ENCODE results near the gene RXRA. TPM values are rescaled to one million over a fixed set of nuclear protein-coding genes. Genes with fewer than 3 reads are reported as not detected.

Gene RXRA
- total RNA-seq, 1 donor: 26.4 TPM

DNA sequence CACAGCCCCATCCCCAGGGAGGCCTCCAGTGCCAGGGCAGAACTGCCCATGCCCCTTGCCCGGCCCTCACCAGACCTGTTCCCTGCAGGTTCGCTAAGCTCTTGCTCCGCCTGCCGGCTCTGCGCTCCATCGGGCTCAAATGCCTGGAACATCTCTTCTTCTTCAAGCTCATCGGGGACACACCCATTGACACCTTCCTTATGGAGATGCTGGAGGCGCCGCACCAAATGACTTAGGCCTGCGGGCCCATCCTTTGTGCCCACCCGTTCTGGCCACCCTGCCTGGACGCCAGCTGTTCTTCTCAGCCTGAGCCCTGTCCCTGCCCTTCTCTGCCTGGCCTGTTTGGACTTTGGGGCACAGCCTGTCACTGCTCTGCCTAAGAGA lies 110.1 kb downstream of the RXRA start:
- no peak for DNase-seq (ENCODE audit: insufficient read length, low spot score, missing footprints)
- no peak overlapping the region for H2AFZ ChIP-seq (ENCODE audit: low read length)
- H3K9me3 ChIP-seq (ENCODE audit: low read depth, low read length): no peaks in the 10 kb centered on the region
- H3K4me2 ChIP-seq (ENCODE audit: insufficient read depth, low read length): no peak overlapping the region
- peaks cover 22% of the 10 kb centered on the region for H3K36me3 ChIP-seq (ENCODE audit: insufficient read depth, low read length)
- H4K20me1 ChIP-seq (ENCODE audit: insufficient read depth, low read length): peaks cover 24% of the 10 kb centered on the region
- H3K27ac ChIP-seq (ENCODE audit: low read depth, low read length): no peak overlapping the region
- no peaks in the 10 kb centered on the region for H3K27me3 ChIP-seq (ENCODE audit: insufficient read depth, low read length)
- H3K4me3 ChIP-seq (ENCODE audit: insufficient read depth, low read length): no peak overlapping the region
- H3K79me2 ChIP-seq (ENCODE audit: insufficient read depth, low read length): no peaks in the 10 kb centered on the region
- TF ChIP-seq, protein P1, sequence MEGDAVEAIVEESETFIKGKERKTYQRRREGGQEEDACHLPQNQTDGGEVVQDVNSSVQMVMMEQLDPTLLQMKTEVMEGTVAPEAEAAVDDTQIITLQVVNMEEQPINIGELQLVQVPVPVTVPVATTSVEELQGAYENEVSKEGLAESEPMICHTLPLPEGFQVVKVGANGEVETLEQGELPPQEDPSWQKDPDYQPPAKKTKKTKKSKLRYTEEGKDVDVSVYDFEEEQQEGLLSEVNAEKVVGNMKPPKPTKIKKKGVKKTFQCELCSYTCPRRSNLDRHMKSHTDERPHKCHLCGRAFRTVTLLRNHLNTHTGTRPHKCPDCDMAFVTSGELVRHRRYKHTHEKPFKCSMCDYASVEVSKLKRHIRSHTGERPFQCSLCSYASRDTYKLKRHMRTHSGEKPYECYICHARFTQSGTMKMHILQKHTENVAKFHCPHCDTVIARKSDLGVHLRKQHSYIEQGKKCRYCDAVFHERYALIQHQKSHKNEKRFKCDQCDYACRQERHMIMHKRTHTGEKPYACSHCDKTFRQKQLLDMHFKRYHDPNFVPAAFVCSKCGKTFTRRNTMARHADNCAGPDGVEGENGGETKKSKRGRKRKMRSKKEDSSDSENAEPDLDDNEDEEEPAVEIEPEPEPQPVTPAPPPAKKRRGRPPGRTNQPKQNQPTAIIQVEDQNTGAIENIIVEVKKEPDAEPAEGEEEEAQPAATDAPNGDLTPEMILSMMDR (IDR thresholded peaks at IDR 0.05; ENCODE audit: extremely low read depth, low read depth, low read length): no peak
- H3K4me1 ChIP-seq (ENCODE audit: insufficient read depth, low read length): peaks cover 7% of the 10 kb centered on the region

GRCh38 chr9:134436911-134437310 lies 110.7 kb downstream of the RXRA start:
- Histone ChIP-seq H3K36me3 (ENCODE audit: insufficient read depth, low read length) (peaks cover 22% of the 10 kb centered on the region), H2AFZ (ENCODE audit: low read length) (no peak overlapping the region), H3K4me1 (ENCODE audit: insufficient read depth, low read length) (peaks cover 8% of the 10 kb centered on the region), H3K4me2 (ENCODE audit: insufficient read depth, low read length) (no peak overlapping the region), H4K20me1 (ENCODE audit: insufficient read depth, low read length) (peaks cover 25% of the 10 kb centered on the region), H3K79me2 (ENCODE audit: insufficient read depth, low read length) (no peaks in the 10 kb centered on the region), H3K4me3 (ENCODE audit: insufficient read depth, low read length) (no peak overlapping the region), H3K27me3 (ENCODE audit: insufficient read depth, low read length) (no peaks in the 10 kb centered on the region), H3K27ac (ENCODE audit: low read depth, low read length) (no peak overlapping the region), H3K9me3 (ENCODE audit: low read depth, low read length) (no peaks in the 10 kb centered on the region)
- no peak for DNase-seq (ENCODE audit: insufficient read length, low spot score, missing footprints)
- TF ChIP-seq, protein P1 (IDR thresholded peaks at IDR 0.05; ENCODE audit: extremely low read depth, low read depth, low read length): no peak

GRCh38 chr9:134437403-134438194 lies 111.3 kb downstream of the RXRA start:
- no peak overlapping the region for H3K4me3 ChIP-seq (ENCODE audit: insufficient read depth, low read length)
- H3K79me2 ChIP-seq (ENCODE audit: insufficient read depth, low read length): no peaks in the 10 kb centered on the region
- peaks cover 25% of the 10 kb centered on the region for H4K20me1 ChIP-seq (ENCODE audit: insufficient read depth, low read length)
- H3K36me3 ChIP-seq (ENCODE audit: insufficient read depth, low read length): peaks cover 22% of the 10 kb centered on the region
- TF ChIP-seq, protein P1 (IDR thresholded peaks at IDR 0.05; ENCODE audit: extremely low read depth, low read depth, low read length): no peak
- no peaks in the 10 kb centered on the region for H3K9me3 ChIP-seq (ENCODE audit: low read depth, low read length)
- no peak overlapping the region for H3K27ac ChIP-seq (ENCODE audit: low read depth, low read length)
- no peak overlapping the region for H3K4me2 ChIP-seq (ENCODE audit: insufficient read depth, low read length)
- no peaks in the 10 kb centered on the region for H3K27me3 ChIP-seq (ENCODE audit: insufficient read depth, low read length)
- H2AFZ ChIP-seq (ENCODE audit: low read length): no peak overlapping the region
- H3K4me1 ChIP-seq (ENCODE audit: insufficient read depth, low read length): peaks cover 13% of the 10 kb centered on the region
- DNase-seq (ENCODE audit: insufficient read length, low spot score, missing footprints): no peak

DNA sequence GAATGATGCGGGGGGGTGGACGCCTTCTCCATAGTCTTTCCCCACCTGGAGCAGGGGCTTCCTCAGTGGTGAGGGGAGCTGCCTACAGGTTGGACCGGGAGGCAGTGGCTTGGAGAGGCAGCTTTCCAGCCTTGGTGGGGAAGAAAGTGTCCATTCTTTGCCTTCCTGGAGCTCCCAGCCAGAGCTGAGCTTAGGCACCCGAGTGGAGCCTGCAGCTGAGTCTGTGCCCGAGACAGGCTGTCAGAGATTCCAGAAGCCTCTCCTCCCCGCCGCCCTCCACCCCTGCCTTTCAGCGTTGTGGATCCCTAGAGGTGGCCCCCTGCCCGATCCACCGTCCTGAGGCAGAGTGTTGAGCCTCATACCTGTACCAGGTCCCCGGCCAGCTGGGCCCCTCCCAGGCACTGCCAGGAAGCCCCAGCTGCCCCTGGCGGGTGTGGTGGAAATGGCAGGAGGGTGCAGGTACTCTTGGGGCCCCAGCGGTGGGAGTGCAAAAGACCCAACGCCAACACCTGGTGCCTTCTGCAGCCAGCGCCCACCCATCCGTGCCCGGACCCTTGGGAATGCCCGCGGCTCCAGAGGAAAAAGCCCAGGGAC lies 112.0 kb downstream of the RXRA start:
- peaks cover 16% of the 10 kb centered on the region for H3K4me1 ChIP-seq (ENCODE audit: insufficient read depth, low read length)
- peaks cover 21% of the 10 kb centered on the region for H4K20me1 ChIP-seq (ENCODE audit: insufficient read depth, low read length)

More for the DNA sequence above, 112.0 kb downstream of the RXRA start:
- Histone ChIP-seq H3K4me2 (ENCODE audit: insufficient read depth, low read length) (no peak overlapping the region), H3K27me3 (ENCODE audit: insufficient read depth, low read length) (no peaks in the 10 kb centered on the region), H3K36me3 (ENCODE audit: insufficient read depth, low read length) (peaks cover 22% of the 10 kb centered on the region), H3K79me2 (ENCODE audit: insufficient read depth, low read length) (no peaks in the 10 kb centered on the region), H3K27ac (ENCODE audit: low read depth, low read length) (no peak overlapping the region), H2AFZ (ENCODE audit: low read length) (no peak overlapping the region), H3K9me3 (ENCODE audit: low read depth, low read length) (no peaks in the 10 kb centered on the region), H3K4me3 (ENCODE audit: insufficient read depth, low read length) (no peak overlapping the region)
- no peak for DNase-seq (ENCODE audit: insufficient read length, low spot score, missing footprints)
- TF ChIP-seq, protein P1 (IDR thresholded peaks at IDR 0.05; ENCODE audit: extremely low read depth, low read depth, low read length): no peak
